ENCODE measurements around the gene ZIC4.

The ZIC4 gene

DNA sequence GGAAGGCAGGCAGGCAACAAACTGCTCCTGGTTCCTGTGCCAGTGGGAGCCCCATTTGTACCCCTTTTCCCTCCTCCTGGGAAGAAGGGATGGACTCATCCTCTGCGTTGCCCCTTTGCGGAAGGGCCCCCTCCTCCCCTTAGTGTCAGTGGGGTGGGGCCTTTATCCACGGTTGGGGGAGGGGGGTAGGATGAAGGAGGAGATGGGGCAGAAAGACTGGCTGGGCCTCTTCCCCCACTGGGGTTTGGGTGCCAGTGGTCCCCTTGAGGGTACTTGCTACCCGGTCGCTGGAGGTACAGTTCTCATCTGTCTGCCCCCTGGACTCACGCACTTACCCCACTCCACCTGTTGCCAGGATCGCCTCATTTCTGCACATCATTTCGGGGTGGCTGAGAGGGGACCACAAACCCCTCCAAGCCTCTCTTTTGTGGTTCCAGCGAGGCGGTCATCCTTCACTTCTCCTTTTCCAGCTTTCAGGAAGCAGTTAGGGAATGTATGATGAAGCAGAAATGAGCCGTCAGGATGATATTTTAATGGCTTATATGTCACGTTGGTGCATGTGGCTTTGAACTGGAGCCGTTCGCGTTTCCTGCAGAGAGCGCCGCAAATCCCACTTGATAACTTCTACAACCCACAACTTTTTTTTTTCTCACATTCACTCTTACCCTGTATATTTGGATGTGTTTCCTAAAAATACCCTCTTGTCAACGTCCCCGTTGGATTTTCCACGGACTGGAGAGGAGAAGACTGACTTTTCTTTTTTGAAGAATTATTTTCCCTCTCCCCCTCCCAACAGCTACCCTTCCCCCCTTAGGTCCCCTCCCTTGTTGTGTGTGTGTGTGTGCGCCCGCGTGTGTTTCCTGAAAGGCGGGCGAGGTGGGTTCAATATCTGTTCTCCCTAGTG, at the start of gene ZIC4:
TSS of gene ZIC4 (minus strand) at position 516 of the 904 bp plus-strand sequence. CDS start 3,746 bp downstream, outside the sequence.
- DNase-seq: no peak

DNA sequence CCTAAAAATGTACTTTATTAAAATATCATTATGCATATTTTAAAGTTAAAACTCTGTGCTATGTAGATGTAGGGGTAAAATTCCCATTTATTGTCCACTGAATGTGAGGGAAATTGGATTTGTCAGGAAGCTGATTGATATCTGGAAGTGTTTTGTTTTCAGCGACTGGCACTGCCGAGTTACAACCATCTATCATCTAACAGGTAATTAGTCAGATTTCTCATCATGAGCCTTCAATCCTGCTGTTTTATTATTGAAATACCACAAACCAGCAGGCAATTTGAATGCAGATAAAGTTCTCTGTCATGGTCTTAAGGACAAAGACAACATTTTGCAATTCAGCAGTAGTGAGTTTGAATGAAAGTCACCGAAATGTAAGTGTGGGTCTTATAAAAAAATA, 43.3 kb upstream of the ZIC4 start:
- DNase-seq: peak; percentile 3

DNA sequence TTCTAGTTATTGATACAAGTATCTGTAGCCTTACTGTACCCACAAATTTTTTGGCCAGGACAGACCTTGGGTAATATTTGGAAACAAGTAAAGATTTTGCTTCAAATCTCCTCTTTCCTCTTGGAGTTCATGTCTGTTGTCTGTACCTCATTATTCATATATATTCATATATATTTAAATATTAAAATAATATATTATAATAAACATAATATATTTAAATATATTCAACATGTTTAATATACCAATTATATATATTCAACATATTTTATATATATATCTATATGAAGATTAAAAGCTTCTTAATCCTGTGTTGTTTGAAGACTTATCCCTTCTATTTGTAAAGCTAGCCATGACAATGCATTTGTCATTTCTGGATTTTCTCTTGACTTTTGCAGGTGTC, 40.9 kb upstream of the ZIC4 start:
- DNase-seq: no peak

DNA sequence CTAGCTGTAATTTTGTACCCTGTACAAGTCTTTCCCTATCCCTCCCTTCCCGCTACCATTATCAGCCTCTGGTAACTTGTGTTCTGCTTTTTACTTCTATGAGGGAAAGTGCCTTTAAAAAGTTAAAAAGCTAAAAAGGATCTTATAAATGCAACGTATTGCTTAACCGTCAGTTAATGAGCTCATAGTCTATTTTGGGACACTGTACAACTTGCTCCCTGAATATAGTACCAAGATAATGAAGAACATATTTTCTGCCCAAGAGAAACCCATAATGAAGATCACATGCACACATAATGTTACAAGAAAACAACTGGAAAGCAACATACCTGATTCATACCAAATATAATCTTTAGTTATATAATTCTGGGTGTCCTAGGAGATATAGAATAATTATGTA, 25.4 kb upstream of the ZIC4 start:
- no peak for DNase-seq

DNA sequence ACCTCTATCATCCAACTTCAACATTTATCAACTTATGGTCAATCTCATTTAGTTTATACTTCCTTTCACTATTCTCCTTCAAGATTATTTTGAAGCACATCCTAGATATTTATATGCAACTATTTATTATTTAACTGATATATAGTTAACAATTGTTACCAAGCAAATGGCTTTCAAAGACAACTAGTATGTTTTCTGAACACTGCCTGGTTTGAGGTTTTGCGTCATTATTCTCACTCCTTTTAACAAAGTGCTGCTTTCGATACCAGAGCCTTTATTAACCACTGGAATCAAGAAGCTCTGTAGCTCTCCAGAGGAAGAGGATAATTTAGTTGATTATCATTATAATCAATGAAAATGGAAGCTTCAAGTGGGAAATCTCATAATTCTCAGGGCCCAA, 22.4 kb upstream of the ZIC4 start:
- DNase-seq: no peak

DNA sequence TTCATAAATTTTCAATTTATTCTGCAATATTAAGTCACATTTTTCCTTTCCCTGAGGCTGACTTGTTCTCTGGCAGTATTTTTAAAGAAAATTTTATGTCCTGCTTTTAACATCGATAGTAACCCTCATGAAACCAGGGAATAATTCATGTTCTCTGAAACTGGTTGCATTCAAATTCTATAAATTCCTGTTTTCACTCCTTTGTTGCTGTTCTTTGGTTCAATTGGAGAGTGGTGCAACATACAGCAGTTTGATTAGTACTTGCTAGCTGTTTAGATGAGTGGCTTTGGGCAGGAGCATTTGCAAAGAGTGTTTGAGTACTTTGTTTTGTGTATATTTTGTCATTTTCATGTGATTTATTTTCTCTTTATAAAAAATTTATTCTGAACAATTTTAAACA, 22.0 kb upstream of the ZIC4 start:
- DNase-seq: no peak

DNA sequence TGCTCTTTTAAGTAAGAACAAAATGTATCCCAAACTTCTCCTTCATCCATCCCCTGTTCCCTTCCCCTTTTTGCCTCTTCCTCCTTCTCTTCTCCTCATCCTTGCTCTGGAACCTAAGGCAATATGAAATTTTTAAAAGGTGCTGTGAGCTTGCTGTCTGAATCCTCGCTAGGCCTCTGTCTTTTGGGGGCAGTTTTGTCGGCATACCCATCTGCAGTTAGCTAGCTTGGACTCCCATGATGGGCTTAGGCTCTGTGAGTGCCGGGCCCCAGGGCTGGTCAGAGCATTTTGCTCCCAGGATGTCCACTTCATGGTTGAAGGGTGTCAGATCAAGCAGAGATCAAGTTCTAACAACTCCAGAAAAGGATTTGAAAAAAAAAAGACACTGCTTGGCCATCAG, 21.4 kb upstream of the ZIC4 start:
- DNase-seq: no peak

DNA sequence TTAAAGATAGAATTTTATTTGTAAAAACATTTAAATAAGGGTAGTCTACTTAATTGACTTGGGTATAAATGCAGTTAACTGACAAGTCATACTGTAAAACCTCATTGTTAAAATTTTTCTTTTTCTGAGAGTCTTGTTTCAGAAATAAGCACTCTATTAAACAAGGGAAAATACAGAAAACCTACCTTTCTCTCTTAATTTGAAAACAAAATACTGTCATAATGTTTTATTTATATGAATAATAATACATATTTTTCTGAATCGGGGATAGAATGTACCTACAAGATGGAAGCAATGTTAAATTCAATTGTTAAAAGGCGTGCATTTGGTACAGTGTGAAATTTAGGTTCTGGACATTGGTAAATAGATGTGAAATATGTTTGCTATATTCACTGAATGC, 20.6 kb upstream of the ZIC4 start:
- no peak for DNase-seq

DNA sequence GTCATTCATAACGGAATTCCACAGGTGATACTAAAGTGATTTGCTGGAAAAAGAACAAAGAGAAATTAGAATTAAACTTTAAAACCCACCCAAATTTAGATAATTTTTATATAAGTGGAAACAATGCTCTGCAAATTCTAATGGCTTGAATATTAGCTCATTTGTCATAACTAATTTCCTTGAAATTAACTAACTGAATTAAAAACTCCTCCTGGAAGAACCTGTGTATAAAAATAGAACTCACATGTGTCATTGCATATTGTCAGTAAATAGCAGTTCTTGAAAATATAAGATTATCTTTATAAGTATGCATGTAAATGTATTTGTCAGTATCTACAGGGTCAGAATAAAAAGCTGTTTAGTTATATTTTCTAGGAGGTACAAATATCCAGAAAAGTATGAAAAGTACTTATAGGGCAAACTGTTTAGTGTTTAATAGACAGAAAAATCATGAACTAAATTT, 19.1 kb upstream of the ZIC4 start:
- DNase-seq: no peak

DNA sequence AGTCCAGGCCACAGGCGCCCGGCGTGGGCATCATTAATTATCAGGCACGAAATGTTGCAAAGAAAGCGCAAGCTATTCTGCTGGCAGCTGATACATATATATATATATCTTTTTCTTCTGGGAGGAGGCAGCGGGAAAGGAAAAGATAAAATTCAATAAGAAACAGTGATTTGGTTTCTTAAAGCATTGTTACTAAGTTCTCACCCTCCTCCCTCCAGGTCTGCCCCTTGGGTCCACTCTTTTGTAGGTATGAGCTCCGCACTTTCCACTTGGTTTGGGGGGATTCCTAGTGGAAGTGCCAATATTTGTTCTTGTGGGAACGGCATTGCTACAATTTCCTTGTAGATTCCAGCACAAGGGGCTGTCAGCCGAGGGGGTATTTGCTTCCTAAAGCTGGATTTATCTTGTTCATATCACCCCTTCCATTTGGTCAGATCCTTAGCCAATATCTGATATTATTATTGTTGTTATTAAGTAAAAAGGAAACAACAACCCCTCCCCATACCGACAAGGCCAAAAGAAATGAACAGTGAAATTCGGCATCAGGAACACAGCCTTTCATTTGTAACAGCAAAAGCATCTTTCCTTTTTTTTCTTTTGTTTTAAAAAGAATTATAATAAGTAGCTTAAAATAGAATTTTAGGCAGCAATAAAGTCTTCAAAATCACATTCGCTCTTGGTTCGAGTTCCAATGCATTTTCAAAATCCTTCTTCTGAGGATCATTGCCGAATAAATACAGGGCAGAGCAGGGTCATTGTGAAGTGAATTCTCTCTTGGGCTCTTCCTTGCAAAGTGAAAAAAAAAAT, 18.4 kb upstream of the ZIC4 start:
- DNase-seq: no peak

DNA sequence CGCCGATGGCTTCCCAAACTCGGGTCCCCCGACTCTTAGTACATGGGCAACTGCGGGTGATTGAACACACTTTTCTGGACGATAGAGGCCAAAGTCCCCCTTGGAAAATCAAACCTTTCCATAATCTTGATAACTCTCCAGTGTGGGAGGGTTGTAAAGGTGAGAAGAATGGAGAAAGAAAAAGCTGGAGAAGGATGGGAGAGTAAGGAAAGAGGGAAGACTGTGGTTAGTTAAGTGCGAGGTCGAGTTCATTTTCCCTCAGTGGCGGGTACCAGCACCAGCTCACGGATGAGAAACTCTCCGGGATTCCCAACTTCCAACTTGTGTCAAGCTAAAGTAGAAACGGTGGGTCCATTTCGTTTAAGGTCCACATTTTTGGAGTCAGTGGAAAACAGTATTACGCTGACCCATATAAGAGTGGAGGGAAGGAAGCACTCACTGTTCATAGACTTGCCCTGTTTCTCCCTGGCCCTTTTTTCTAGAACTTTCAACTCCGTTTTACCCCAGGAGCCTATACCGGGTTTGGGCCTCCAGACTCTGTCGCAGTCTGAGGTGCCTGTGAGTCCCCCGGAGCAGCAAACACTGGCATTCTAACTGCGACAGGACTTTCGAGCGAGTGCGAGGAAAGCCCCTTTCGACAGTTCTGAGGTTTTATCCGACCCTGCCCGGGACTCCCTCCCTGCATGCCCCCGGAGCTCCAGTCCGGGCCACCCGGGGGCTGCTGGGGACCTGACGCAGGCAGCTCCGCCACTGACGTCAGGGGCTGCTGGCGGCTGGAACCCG, 17.6 kb upstream of the ZIC4 start:
- no peak for DNase-seq

DNA sequence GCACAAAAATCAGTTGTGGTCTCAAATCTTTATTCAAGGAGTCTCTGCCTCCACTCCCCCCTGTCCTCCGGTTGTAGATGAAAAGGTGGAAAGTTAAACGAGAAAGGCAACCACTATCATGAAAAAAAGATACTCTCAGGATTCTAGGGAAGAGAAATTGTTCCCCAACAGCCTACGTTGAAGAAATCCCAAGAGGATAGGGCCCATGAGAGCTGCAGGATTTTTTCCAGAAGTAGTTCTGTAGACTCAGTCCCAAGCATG, 17.1 kb upstream of the ZIC4 start:
- DNase-seq: no peak

DNA sequence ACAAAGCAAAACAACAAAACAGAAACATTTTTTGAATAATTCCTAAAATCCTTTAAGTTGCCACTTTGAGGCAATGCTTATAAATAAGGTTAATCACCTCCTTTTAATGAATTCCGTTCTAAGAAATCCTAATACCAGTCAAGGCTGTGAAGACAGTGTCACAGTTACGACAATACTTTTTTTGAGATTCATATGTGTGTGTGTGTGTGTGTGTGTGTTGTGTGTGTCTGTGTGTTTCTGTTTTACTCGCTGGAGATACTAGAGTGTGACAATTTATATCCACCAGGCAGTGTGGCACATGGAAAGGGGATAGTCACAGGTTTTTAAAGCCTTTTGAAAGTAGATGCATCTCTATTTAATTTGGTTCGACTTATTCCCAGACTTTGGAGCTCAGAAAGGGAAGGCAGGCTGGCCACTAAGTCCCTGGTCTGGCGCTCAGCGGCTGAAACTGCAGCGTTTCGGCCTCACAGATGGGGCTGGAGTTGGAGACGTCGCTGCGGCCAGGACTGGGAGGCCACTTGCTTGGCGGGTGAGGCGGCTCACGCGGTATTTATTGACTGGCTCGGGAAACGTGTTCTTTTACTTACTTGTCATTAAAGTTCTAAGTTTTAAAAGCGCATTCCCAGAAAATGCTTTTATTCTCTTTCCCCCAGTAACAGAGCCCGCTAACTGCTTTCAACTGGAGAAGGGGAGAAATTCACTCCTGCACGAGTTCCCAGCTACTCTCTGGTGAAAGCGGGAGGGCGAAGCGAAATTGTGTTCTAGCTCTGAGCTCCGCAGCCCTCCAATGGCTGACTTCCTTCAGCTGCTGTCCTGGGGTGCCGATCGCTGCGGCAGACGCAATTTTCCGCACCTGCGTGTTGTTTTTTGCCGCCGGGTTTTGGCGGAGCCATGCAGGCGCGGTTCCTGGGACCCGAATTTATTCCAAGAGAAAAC, 16.5 kb upstream of the ZIC4 start:
- DNase-seq: no peak

DNA sequence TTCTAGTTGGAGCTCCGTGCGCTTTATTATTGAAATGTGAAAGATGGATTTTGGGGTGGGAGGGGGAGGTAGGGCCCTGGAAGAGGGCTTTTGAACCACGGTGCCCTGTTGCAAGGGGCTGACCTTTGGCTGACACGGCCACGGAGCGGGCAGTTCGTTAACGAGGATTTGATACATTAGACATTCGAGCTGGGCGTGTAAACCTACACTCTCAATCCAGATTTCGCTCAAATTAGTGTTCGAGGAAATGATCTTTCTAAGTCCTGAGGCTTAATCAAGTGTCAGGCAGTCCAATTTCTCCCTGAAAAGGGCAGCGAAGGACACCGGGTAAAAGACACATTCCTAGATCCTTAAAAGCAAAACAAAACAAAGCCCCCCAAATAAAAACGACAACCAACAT, 15.9 kb upstream of the ZIC4 start:
- no peak for DNase-seq

DNA sequence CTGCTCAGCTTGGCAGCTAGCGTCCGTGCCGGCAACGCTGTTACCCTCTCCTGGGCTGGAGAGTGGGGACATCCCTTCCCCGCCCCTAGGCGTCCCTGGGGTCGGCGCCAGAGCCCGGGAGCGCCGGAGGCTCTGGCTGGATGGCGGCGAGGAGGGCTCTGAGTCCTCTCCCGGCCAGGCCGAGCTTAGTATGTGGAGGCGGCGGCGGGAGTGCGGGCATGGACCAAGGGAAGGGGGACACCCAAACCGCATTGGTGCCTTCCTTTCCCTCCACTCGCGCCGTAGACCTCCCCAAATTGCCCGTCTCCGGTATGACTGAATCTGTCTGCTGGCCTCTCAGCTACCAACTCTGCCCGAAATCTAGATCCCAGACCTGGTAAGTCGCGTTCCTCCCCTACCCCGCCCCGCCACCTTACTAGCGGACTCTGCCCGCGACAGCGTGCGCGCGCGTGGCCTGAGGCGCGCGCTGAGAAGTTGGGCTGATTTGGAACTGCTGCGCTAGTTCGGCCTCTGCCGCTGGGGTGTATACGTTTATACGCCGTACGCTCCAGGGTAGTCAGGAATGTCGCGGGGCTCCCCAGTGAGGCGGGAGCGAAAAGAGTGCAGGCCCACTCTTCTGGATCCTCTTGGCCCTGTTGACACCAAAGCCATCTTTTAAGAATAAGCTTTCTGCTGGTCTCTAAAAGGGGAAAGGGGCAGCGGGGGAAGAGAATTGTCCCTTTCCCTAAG, 15.0 kb upstream of the ZIC4 start:
- no peak for DNase-seq

DNA sequence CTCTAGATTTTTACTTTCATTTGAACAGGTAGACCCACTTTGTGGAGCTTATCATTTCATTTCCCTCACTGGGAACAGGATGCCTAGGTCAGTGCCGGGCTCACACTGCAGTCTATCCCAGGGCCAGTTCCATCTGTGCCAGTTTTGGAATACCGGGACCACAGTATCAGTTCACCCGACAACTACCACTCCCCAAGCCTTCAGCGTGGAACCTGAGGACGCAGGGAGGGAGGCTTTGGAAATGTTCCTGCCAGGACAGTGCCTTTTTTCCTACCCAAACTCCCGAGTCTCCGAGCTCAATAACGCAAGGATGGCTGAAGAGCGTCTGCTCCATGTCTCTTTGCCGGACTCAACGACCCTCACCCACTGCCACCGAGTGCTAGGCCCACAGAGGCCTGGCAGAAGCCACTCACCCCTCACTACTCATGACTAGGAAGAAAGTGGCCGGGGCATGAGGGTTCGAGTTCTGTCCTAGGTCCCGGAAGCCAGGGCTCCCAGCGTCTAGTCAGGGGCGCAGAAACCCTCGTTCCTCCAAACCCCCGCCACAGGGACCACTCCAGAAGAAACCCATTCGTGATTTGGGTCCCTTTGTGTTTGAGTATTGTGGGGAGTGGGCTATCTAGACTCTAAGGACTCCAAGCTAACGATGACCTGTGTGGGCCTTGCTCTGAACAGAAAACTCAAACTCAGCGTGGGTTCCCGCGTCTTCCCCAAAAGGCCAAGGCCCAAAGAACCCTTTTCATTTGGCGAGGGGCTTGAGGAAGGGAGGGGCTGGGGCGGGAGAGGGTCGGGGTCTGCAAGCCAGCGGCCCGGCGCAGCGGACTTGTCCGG, 14.2 kb upstream of the ZIC4 start:
- DNase-seq: no peak

DNA sequence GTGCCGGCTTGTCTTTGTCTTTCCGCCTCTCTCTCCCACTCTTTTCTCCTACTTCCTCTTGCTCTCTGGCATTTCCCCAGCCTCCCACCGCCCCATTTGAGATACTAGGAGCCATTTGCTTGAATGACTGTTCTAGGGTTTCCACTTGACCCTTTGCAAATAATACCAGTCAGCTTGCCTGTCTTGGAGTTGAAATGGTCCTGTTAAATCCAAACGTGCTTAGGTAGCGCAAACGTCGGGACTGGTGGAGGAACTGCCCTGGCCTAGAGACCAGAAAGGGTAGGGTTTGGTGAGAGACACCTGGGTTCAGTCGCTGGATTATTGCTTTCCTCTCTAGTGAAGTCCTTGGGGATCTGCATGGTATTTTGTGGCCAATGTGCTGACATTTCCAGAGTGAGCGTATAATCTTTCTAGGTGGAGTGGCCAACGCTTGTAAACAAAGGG, 13.5 kb upstream of the ZIC4 start:
- no peak for DNase-seq

DNA sequence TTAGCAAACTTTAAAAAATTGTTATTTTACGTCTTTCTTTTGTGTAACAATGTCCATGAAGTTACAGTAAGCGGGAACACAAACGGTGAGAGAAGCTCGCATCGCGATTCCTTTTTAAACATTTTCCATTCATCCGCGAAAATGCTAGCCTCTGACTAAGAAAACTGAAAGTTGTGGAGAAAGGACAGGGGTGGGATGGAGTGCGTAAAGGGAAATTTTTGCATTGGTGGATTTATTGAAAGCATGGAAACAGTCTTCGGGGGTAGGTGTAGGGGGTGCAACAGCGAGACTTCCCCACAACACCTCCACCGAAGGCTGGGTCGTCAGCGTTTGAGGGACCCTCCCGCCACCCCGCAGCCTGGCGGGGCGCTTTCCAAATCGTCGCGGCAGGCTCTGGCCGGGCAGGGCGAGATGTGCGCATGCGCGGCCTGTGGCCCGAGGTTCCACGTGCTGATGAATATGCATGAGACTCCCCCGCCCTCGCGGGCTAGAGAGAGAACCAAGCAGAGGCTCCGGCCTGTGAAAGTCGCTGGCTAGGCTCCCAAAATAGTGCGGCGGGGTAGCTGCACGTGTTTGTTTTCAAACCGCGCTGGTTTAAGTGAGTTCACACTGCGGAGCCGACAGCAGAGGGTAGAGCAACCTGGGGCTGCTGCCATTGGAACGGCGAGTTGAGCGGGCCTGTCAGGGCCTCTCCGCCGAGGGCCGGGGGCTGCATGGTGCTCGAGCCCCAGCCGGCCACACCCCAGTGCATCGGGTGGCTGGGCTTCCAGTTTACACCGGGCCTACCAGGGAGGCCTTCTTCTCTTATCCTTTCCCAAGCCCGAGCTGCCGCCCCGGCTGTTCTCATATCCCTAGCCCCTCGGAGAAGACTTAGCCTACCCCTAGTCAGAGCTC, 12.7 kb upstream of the ZIC4 start:
- DNase-seq: no peak

DNA sequence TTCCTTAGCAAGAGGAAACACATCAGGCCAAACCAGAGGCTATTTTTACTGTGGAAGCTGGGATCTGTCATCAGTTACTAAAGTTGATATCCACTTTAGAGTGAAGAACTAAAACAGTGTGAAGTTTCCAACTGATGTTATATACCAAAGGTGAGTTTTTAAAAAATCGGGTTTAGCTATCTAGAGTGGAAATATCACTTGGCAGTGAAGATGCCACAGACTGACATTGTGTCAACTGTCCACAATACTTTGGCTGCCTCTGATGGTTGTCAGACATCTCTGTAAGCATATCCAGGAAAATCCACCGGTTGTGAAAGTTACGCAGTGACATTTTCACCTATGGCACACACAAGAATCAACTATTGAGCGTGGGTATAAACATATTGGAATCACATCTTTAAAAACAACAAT, 12.0 kb upstream of the ZIC4 start:
- DNase-seq: no peak

All from NCI-H69 (cell line).